Lung (tissue), 12 donors: ENCODE data around the gene ST3GAL3. TPM values are rescaled to one million over a fixed set of nuclear protein-coding genes. Genes with fewer than 3 reads are reported as not detected.
"Not testable (repeated sequence)": the region's sequence is repeated elsewhere in the genome, so short reads cannot be mapped to it uniquely, and the experiment has no call there.

ENCODE experiments used
- ATAC-seq: fragments of 200-7000 bp; cut with Tn5 transposase; one replicate; pipeline ENCODE4 v1.9.1; 2020; ENCODE audit warnings: moderate number of reproducible peaks; ENCODE audit not compliant: insufficient read depth, low FRiP score
- DNase-seq, 3 donors: peaks; one replicate each; pipeline ENCODE4 v3.0.0-alpha.2; 2013 to 2017
- H3K27ac ChIP-seq, 2 donors: one replicate each; pipeline ENCODE4 v1.5.1; 2013; ENCODE audit warnings: mild to moderate bottlenecking in 2 of 2, moderate library complexity in 2 of 2, control low read depth in 1 of 2, inconsistent platforms in 1 of 2, low read depth in 1 of 2, low read length in 1 of 2
- H3K27me3 ChIP-seq, 3 donors: one replicate each; pipeline ENCODE4 v1.5.1; 2013; ENCODE audit warnings: low read length in 2 of 3; ENCODE audit not compliant: control insufficient read depth in 3 of 3, insufficient read depth in 3 of 3
- H3K36me3 ChIP-seq, 4 donors: one replicate each; pipeline ENCODE4 v1.5.1; 2013; ENCODE audit warnings: low read length in 4 of 4, mild to moderate bottlenecking in 1 of 4, moderate library complexity in 1 of 4; ENCODE audit not compliant: control insufficient read depth in 4 of 4, insufficient read depth in 4 of 4
- H3K4me1 ChIP-seq, 5 donors: one replicate each; pipeline ENCODE4 v1.5.1; 2013; ENCODE audit warnings: low read length in 5 of 5, mild to moderate bottlenecking in 2 of 5, moderate library complexity in 1 of 5; ENCODE audit not compliant: control insufficient read depth in 5 of 5, insufficient read depth in 5 of 5
- H3K4me3 ChIP-seq: one replicate; pipeline ENCODE4 v1.5.1; 2013; ENCODE audit warnings: mild to moderate bottlenecking, control low read depth, moderate library complexity
- H3K9ac ChIP-seq, 2 donors: one replicate each; pipeline ENCODE4 v1.5.1; 2013; ENCODE audit warnings: low read length in 2 of 2, control low read depth in 1 of 2; ENCODE audit not compliant: insufficient read depth in 1 of 2
- H3K9me3 ChIP-seq, 4 donors: one replicate each; pipeline ENCODE4 v1.5.1; 2013; ENCODE audit warnings: low read length in 3 of 4, mild to moderate bottlenecking in 1 of 4, moderate library complexity in 1 of 4; ENCODE audit not compliant: control insufficient read depth in 4 of 4, insufficient read depth in 3 of 4
- CTCF ChIP-seq: IDR thresholded peaks from 2 replicates; pipeline ENCODE4 v1.5.1; 2012; ENCODE audit warnings: mild to moderate bottlenecking; ENCODE audit errors: control extremely low read depth, extremely low read depth
- whole genome bisulfite sequencing, 2 donors: extraction: QIAGEN DNeasy Blood & Tissue Kit; methylation state at CpG; one replicate each; pipeline ENCODE4 v1.1.7; 2013; 5-methylcytosine and 5-hydroxymethylcytosine counted together
- polyA plus RNA-seq, 2 donors: library from polyadenylated mRNA; stranded (reverse); fragments of 200-250 nt; gene quantifications; one replicate each; pipeline ENCODE4 v1.2.1, GENCODE V29; 2013
- total RNA-seq, 2 donors: library from RNA; depleted of rRNA in 1 of 2; stranded (reverse); fragments of >200 nt in 1 of 2; gene quantifications; one replicate each; pipeline ENCODE4 v1.2.1, GENCODE V29; 2014 to 2021
- donor health status: control.
- donor health status: control.
- donor health status: Bipolar disorder and iron deficiency.
- donor health status: healthy.
- donor health status: DM: yes; HTN: yes; CAD: no.

ST3GAL3 gene
- total and polyA plus RNA-seq, 4 donors: 8.4 to 28.0 (median 17.1) TPM

DNA sequence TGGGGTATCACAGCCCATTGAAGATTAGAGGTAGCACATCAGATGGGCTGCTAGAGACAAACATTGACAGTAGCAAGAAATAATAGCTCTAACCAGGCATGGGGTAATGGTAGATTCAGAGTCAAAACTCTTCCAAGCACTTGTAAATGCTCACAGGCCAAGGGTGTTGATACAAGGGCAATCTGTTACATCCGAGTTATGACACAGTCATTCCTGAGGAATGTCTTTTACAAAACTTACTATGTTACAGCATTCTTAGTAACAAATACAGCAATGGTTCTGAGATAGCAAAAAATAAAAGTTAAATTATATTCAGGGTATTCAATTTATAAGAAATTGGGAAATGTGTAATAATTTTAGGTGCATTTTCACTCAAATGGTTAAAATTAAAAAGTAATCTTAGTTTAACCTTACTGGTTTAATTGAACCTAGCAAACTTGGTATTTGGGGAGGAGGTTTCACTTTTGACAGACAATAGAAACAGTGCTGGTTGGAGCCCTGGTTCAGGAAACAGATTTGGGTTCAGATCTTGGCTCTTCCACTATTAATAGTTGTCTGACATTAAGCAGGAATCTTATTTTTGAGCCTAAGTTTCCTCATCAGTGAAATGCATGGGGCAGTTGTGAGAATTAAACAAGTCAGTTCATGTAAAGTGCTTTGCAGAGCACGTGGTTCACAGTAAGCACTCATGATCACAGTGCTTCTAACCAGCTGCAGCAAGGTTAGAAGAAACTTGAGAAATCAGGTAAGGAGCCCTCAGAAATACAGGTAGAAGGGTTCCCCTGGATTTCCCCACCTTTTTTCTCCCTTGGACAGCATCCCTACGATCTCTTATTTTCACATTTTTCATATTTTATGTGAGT is 4.4 kb downstream of the ST3GAL3 start:
- no peak for TF ChIP-seq CTCF
- H3K4me3 ChIP-seq: no peak overlapping the region
- H3K9me3 ChIP-seq: no peaks in the 10 kb centered on the region
- H3K9ac ChIP-seq: no peak overlapping the region
- no peak for ATAC-seq
- H3K36me3 ChIP-seq: peaks cover 0 to 4% (median 0%) of the 10 kb centered on the region in 4 donors
- H3K27me3 ChIP-seq: no peaks in the 10 kb centered on the region
- WGBS, 2 donors: 75 to 82% methylated on average over 3 of the region's 3 CpGs
- peaks cover 0 to 8% (median 2%) of the 10 kb centered on the region in 5 donors for H3K4me1 ChIP-seq
- H3K27ac ChIP-seq: no peak overlapping the region
- DNase-seq: no peak

DNA sequence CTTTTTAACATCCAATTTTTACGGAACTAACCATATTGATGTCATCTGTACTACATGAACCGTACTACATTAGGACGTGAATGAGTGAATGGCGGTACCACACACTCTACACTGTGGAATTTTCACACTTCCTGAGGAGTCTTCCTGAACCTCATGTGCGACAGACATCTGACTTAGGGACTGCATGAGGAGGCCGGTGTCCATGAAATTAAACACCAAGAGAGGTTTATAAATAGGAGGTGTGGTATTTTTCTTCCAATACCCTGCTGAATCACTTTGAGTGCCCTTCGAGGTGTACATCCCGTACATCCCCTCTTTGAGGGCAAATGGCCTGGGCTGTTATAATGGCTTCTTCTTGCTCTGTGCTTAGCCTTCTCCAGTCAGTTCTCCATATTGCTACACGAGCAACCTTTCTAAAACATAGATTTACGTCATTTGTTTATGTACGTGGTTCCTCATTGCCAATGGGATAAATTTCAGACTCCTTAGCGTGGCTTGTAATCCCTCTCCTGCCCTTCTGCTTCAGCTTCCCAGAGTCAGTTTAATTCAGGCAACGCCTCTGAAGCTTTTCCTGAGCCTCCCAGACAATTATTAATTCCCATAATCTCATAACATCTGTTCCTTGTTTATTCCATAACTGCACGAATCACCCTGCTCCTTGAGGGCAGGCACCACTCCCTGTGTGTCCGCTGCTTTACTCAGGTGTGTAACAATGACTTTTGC is 9.4 kb downstream of the ST3GAL3 start:
- Histone ChIP-seq H3K36me3 (no peaks in the 10 kb centered on the region), H3K4me1 (peaks cover 0 to 9% (median 0%) of the 10 kb centered on the region in 5 donors), H3K4me3 (no peak overlapping the region), H3K9me3 (no peaks in the 10 kb centered on the region), H3K27me3 (no peaks in the 10 kb centered on the region), H3K27ac (no peak overlapping the region), H3K9ac (no peak overlapping the region)
- DNase-seq (no peak), ATAC-seq (no peak)
- TF ChIP-seq CTCF: no peak
- 80 to 81% methylated on average over 15 of the region's 15 CpGs for WGBS, 2 donors

- 92 to 95% methylated on average over 6 of the region's 6 CpGs for WGBS, 2 donors
- ATAC-seq (no peak), DNase-seq (no peak)
- no peaks in the 10 kb centered on the region for H3K27me3 ChIP-seq
- peaks cover 0 to 10% (median 0%) of the 10 kb centered on the region in 5 donors for H3K4me1 ChIP-seq
- H3K36me3 ChIP-seq: no peaks in the 10 kb centered on the region
- H3K9ac ChIP-seq: no peak overlapping the region
- TF ChIP-seq CTCF: no peak
- no peak overlapping the region for H3K4me3 ChIP-seq
- no peak overlapping the region for H3K27ac ChIP-seq
- no peaks in the 10 kb centered on the region for H3K9me3 ChIP-seq
Observed at GRCh38 chr1:43719063-43719462, 11.7 kb downstream of the ST3GAL3 start.

DNA sequence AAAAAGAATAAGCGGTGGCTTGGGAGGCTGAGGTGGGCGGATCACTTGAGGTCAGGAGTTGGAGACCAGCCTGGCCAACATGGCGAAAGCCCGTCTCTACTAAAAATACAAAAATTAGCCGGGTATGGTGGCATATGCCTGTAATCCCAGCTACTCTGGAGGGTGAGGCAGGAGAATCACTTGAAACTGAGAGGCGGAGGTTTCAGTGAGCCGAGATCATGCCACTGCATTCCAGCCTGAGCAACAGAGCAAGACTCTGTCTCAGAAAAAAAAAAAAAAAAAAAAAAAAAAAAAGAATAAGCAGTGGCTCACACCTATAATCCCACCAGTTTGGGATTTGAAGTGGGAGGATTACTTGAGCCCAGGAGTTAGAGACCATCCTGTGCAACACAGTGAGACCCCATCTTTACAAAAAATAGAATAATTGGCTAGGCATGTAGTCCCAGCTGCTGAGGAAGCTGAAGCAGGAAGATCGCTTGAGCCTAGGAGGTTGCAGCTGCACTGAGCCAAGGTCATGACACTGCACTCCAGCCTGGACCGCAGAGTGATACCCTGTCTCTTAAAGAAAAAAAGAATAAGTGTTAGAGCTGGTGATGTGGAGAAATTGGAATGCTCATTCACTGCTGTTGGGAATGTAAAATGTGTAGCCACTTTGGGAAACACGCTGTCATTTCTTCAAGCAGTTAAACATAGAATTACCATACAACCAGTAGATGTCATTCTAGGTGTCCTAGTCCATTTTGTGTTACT is 12.5 kb downstream of the ST3GAL3 start:
- not testable (repeated sequence) for H3K9ac ChIP-seq, H3K27ac ChIP-seq, DNase-seq, H3K36me3 ChIP-seq, ATAC-seq, H3K9me3 ChIP-seq, H3K27me3 ChIP-seq, H3K4me3 ChIP-seq
- WGBS, 2 donors: 84 to 92% methylated on average over 10 of the region's 10 CpGs
- H3K4me1 ChIP-seq: peaks cover 0 to 13% (median 0%) of the 10 kb centered on the region in 5 donors
